Activated CD8-positive, alpha-beta memory T cell treated with anti-CD3 and anti-CD28 coated beads, Interleukin-2, amount 10 ng/mL, durations not matched to agents 7 days and 5 days (primary cell): Measurements from ENCODE around the gene MFAP4. TPM values are rescaled to one million over a fixed set of nuclear protein-coding genes. Genes with fewer than 3 reads are reported as not detected.

Source experiments
- ATAC-seq: fragments of 150-1000 bp; cut with Tn5 transposase; one replicate; pipeline ENCODE4 v1.10.0; 2021; ENCODE audit warnings: moderate library complexity
- CTCF ChIA-PET: fragments of 350-600 bp; sonication (Branson Sonifier 250); formaldehyde crosslinking; loops from one replicate; lab custom pipeline; 2021; ENCODE audit warnings: antibody characterized with exemption; lab: Charles Lee
- DNase-seq: peaks from one replicate; pipeline ENCODE4 v3.0.0-alpha.2; 2020
- H3K27ac Mint-ChIP-seq: one replicate; pipeline ENCODE4 v1.8.0; 2021; ENCODE audit warnings: mild to moderate bottlenecking, mixed read lengths
- H3K27me3 Mint-ChIP-seq: one replicate; pipeline ENCODE4 v1.8.0; 2021; ENCODE audit warnings: mixed read lengths
- H3K36me3 Mint-ChIP-seq: one replicate; pipeline ENCODE4 v1.8.0; 2021; ENCODE audit warnings: mild to moderate bottlenecking, mixed read lengths
- H3K4me1 Mint-ChIP-seq: one replicate; pipeline ENCODE4 v1.8.0; 2021; ENCODE audit warnings: mixed read lengths
- H3K4me3 Mint-ChIP-seq: one replicate; pipeline ENCODE4 v1.8.0; 2021; ENCODE audit warnings: mild to moderate bottlenecking, moderate library complexity, mixed read lengths
- H3K9me3 Mint-ChIP-seq: one replicate; pipeline ENCODE4 v1.8.0; 2022; ENCODE audit warnings: low read depth, mixed read lengths
- total RNA-seq, 2 experiments: library from RNA; stranded (reverse); gene quantifications; one replicate each; pipeline ENCODE4 v1.2.3, GENCODE V29; 2021

The MFAP4 gene
- total RNA-seq: not detected

GRCh38 chr17:19386974-19387920 is at the start of gene MFAP4:
Gene MFAP4 (minus strand): TSS chr17:19387190. CDS start chr17:19387155, 35 bp downstream.
- Mint-ChIP-seq H3K27me3 (peaks cover 2% of the 10 kb centered on the region), H3K9me3 (no peaks in the 10 kb centered on the region), H3K4me1 (no peaks in the 10 kb centered on the region), H3K36me3 (peaks cover 4% of the 10 kb centered on the region), H3K27ac (no peak within 1 kb of the TSS), H3K4me3 (no peak within 1 kb of the TSS)
- ATAC-seq: no peak
- DNase-seq: no peak
- CTCF ChIA-PET: interaction anchor here (1.6 kb wide), 1 partner anchor 24 kb away, joined by 3 read pairs; the partner anchor contains the start of gene B9D1

DNA sequence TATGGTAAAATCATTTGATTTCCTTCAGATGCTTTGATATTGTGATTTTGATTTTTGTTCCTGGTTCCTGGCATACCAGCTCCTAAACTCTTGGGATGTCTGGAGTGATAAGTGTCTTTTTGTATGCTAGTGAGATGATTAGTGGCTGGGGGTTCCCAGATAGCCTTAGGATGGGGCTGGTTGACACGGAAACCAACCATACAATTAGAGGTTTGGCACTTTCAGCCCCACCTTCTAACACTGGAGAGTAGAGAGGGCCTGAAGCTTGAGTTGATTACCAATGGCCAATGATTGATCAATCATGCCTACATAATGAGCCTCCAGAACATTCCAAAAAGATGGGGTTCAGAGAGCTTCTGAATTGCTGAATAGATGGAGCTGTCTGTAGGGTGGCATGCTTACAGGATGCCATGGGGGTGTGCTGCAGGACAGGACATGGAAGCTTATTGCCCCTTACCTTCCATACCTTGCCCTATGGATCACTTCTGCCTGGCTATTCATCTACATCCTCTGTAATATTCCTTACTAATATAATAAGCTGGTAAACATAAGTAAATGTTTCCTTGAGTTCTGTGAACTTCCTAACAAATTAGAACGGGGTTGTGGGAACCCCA is 46.8 kb upstream of the MFAP4 start:
- no peaks in the 10 kb centered on the region for H3K4me1 Mint-ChIP-seq
- no peak overlapping the region for H3K27ac Mint-ChIP-seq
- H3K36me3 Mint-ChIP-seq: no peaks in the 10 kb centered on the region
- H3K9me3 Mint-ChIP-seq: no peaks in the 10 kb centered on the region
- H3K27me3 Mint-ChIP-seq: peaks cover 19% of the 10 kb centered on the region
- DNase-seq: no peak
- ATAC-seq: no peak
- CTCF ChIA-PET: no interaction called here
- no peak overlapping the region for H3K4me3 Mint-ChIP-seq

DNA sequence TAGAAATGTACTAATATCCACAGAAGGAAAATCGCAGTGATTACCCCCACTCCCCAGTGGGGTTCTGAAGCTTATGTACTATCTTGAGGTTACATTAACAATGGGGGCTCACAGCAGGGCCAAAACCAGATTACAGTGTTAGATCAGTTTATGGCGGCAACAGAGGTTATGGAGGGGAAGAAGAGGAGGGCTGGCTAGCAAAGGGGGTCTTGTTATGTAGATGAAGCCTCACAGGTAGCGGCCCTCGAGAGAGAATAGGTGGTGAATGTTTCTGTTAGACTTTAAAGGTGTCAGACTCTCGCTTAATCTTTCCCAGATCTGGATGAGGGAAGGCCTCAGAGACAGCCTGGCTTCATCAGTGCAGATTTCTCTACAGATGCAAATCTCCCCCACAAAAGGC is 46.3 kb upstream of the MFAP4 start:
- Mint-ChIP-seq H3K4me3 (no peak overlapping the region), H3K27me3 (peaks cover 17% of the 10 kb centered on the region), H3K27ac (no peak overlapping the region), H3K9me3 (no peaks in the 10 kb centered on the region), H3K36me3 (no peaks in the 10 kb centered on the region), H3K4me1 (no peaks in the 10 kb centered on the region)
- ATAC-seq: no peak
- CTCF ChIA-PET: interaction anchor here (1.0 kb wide), 1 partner anchor 71 kb away, joined by 5 read pairs; the partner anchor contains the start of gene B9D1
- DNase-seq: no peak

- DNase-seq (no peak), ATAC-seq (no peak)
- Mint-ChIP-seq H3K9me3 (no peaks in the 10 kb centered on the region), H3K27me3 (peaks cover 17% of the 10 kb centered on the region), H3K4me3 (no peak overlapping the region), H3K4me1 (no peaks in the 10 kb centered on the region), H3K27ac (no peak overlapping the region), H3K36me3 (no peaks in the 10 kb centered on the region)
- CTCF ChIA-PET: interaction anchor here (1.7 kb wide), 1 partner anchor 19 kb away, joined by 5 read pairs; no protein-coding TSS in a partner anchor
Observed at GRCh38 chr17:19431691-19432090, 44.7 kb upstream of the MFAP4 start.

GRCh38 chr17:19426631-19427030 is 39.6 kb upstream of the MFAP4 start:
- peaks cover 25% of the 10 kb centered on the region for H3K27me3 Mint-ChIP-seq
- no peaks in the 10 kb centered on the region for H3K9me3 Mint-ChIP-seq
- ATAC-seq: no peak
- no peaks in the 10 kb centered on the region for H3K4me1 Mint-ChIP-seq
- CTCF ChIA-PET: interaction anchor here (1.2 kb wide), 2 partner anchors 61 to 64 kb away, joined by 3 read pairs; partner anchors contain the start of gene B9D1
- no peak overlapping the region for H3K4me3 Mint-ChIP-seq
- no peaks in the 10 kb centered on the region for H3K36me3 Mint-ChIP-seq
- no peak overlapping the region for H3K27ac Mint-ChIP-seq
- DNase-seq: no peak

DNA sequence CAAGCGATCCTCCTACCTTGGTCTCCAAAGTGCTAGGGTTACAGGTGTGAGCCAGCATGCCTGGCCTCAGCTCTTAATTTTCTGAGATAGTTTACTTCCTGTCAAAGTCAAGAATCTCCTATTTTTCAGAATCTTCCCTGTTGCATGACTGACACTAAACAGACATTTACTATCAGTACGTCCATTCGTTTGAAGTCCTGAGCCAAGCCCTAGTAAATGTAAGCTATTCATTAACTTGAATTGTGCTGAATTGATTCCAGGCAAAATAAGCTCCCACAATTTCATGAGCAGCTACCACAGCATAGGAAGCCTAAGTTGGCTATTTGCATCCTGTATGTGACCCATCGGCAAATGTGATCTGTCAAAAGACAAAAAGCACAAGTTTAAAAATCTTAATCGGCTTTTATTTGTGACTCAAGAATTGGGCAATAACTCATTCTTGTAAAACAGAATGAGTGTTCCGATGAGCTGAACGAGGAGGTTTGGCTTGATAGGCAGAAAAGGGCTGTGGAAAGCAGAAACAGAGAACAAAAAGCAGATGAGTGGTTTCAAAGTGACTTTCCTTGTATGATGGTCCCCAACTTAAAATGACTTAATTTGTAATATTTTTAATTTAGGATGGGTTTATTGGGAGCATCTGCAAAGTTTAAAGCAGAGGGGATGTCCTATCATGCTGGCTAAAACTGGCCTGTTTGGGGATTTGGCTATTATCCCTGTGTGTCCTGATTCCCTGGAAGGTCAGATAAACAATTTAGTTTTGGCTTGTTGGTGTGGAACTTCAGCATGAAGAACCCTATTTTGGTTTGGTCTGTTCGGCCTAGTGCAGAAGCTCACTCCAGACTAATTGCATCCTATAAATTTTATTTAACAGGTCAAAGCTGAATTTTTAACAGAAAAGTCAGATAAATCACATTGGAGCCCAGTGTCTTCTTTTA is 38.2 kb upstream of the MFAP4 start:
- Mint-ChIP-seq H3K36me3 (no peaks in the 10 kb centered on the region), H3K27me3 (peaks cover 24% of the 10 kb centered on the region), H3K4me3 (no peak overlapping the region), H3K4me1 (no peaks in the 10 kb centered on the region), H3K27ac (no peak overlapping the region), H3K9me3 (no peaks in the 10 kb centered on the region)
- CTCF ChIA-PET: no interaction called here
- DNase-seq: no peak
- ATAC-seq: no peak

DNA sequence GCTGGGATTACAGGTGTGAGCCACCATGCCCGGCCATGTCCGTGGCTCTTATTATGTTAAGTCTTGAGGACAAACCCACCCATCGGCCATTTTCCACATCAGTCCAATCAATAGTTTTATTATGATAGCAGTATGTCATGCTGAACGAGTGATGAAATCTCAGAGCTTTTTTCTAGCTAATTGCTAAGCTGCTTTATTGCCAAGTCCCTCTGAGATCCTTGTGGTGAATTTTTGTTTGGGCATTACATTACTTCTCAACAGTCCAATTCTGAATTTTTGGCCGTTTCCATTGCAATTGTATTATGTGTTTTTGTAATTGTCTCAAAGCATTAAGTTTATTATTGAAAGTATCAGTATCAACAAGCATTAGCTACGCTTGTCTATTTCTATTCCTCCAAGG is 34.9 kb upstream of the MFAP4 start:
- no peak for ATAC-seq
- Mint-ChIP-seq H3K9me3 (no peaks in the 10 kb centered on the region), H3K36me3 (no peaks in the 10 kb centered on the region), H3K4me3 (no peak overlapping the region), H3K27me3 (peaks cover 21% of the 10 kb centered on the region), H3K4me1 (peaks cover 15% of the 10 kb centered on the region), H3K27ac (no peak overlapping the region)
- CTCF ChIA-PET: no interaction called here
- no peak for DNase-seq

- H3K4me1 Mint-ChIP-seq: peaks cover 15% of the 10 kb centered on the region
- H3K9me3 Mint-ChIP-seq: no peaks in the 10 kb centered on the region
- CTCF ChIA-PET: no interaction called here
Observed at GRCh38 chr17:19421219-19421618, 34.2 kb upstream of the MFAP4 start.

GRCh38 chr17:19418251-19418992 is 31.4 kb upstream of the MFAP4 start:
- ATAC-seq (peak; percentile 71), DNase-seq (peak; percentile 64)
- Mint-ChIP-seq H3K27ac (no peak overlapping the region), H3K27me3 (peaks cover 12% of the 10 kb centered on the region), H3K4me3 (no peak overlapping the region), H3K9me3 (no peaks in the 10 kb centered on the region), H3K36me3 (no peaks in the 10 kb centered on the region), H3K4me1 (peaks cover 15% of the 10 kb centered on the region)
- CTCF ChIA-PET: interaction anchor here (1.1 to 2.0 kb wide), 2 partner anchors 53 to 56 kb away, joined by 3 to 6 read pairs; partner anchors contain the start of gene B9D1

More at GRCh38 chr17:19421219-19421618, 34.2 kb upstream of the MFAP4 start:
- H3K27ac Mint-ChIP-seq: no peak overlapping the region
- DNase-seq (no peak), ATAC-seq (no peak)
- H3K4me3 Mint-ChIP-seq: no peak overlapping the region
- peaks cover 20% of the 10 kb centered on the region for H3K27me3 Mint-ChIP-seq
- no peaks in the 10 kb centered on the region for H3K36me3 Mint-ChIP-seq

DNA sequence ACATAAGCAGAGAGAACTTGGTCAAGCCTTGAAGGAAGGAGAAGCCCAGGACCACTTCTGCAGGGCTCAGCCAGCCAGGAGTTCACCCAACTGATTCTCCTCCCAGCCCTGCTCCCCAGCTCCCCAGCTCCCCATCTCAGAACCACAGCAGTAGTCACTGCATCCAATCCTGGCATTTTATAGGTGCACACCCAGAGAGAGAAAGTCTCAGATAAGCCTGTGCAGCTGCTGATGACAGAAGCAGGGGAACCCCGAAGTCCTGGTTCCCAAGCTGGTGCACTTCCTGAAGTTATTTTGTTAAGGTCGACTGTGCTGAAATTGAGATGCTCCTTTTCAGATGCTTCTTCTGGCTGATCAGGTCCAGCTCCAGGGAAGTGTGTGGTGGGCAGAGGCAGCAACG is 30.6 kb upstream of the MFAP4 start:
- no peak for DNase-seq
- peaks cover 11% of the 10 kb centered on the region for H3K27me3 Mint-ChIP-seq
- H3K36me3 Mint-ChIP-seq: no peaks in the 10 kb centered on the region
- H3K9me3 Mint-ChIP-seq: no peaks in the 10 kb centered on the region
- no peak overlapping the region for H3K27ac Mint-ChIP-seq
- peaks cover 15% of the 10 kb centered on the region for H3K4me1 Mint-ChIP-seq
- ATAC-seq: no peak
- H3K4me3 Mint-ChIP-seq: no peak overlapping the region
- CTCF ChIA-PET: interaction anchor here (1.1 to 2.0 kb wide), 2 partner anchors 52 to 55 kb away, joined by 3 to 6 read pairs; partner anchors contain the start of gene B9D1

DNA sequence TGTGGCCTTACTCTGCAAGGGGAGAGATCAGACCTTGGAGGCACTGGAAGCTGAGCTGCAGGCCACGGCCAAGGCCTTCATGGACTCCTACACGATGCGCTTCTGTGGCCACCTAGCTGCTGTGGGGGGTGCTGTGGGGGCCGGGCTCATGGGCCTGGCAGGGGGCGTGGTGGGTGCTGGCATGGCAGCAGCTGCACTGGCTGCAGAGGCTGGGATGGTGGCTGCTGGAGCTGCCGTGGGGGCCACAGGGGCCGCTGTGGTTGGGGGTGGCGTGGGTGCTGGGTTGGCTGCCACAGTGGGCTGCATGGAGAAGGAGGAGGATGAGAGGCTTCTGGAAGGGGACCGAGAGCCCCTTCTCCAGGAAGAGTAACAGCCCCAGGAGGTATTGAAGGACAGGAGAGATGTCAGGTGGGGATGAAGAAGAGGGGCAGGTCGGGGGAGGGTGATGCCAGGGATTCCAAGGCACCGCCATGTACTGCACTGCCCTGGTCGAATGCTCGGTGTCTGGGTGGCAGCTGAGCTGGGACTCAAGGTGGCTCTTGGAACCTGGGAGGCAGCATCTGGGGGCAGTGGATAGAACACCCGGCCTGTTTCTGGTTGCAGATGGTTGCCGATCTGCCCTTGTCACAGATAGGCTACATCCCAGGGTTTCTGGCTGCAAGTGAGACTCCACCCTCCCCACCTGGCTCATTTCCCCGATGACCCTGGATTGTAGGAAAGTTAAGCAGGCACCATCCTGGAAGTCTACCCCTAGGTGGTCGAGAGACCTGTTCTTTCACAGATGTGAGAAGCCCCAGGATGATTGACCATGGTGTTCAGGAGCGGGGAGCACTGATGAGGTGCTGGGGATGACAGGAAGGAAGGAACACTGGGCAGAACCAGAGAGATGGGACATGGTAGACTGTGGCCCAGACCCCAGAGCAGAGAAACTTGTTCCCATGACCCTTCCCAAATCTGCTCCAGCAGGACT is 29.1 kb upstream of the MFAP4 start:
- CTCF ChIA-PET: interaction anchor here (2.0 kb wide), 1 partner anchor 54 kb away, joined by 6 read pairs; the partner anchor contains the start of gene B9D1
- ATAC-seq (no peak), DNase-seq (no peak)
- Mint-ChIP-seq H3K27ac (no peak overlapping the region), H3K36me3 (no peaks in the 10 kb centered on the region), H3K4me3 (no peak overlapping the region), H3K9me3 (no peaks in the 10 kb centered on the region), H3K4me1 (peaks cover 15% of the 10 kb centered on the region), H3K27me3 (peaks cover 6% of the 10 kb centered on the region)
